Right kidney (tissue), 1 donor: Measurements from ENCODE around the gene MUS81.

Experiments used
- DNase-seq: peaks from one replicate; pipeline ENCODE4 v3.0.0-alpha.2; 2016

Gene MUS81

DNA sequence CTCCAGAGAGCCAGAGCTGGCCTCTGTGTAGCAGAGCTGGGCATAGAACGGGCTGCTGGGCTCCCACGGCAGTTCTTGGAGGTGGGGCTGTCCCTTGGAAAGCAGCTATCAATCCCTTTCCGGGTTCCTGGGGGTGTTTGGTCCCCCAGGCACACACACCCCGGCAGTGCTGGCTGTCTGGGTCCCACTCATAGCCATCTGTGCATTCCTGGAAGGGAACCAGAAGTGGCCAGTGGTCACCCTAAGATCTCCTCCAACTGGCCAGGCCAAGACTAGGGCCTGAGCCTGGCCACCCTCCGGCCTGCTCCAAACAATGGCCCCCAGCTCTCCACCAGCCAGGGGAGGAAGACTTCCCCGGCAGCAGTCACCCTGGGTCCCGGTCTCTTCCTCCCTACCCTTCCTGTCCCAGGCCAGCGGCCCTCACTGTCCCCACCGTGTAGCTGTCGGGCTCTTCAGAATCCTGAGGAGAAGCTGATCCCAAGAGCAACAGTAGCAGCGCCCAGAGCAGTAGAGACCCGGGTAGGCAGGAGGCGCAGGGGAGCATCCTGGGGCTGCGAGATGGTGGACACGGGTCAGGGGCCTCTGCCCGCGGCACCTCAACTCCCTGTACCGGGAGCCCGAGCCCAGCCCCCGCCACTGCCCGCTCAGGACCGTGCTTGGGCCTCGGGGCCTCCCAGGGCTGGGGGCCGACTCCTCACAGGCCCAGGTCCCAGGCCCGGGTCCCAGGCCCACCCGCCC lies 11.7 kb downstream of the MUS81 start:
- DNase-seq = peak; percentile 74

DNA sequence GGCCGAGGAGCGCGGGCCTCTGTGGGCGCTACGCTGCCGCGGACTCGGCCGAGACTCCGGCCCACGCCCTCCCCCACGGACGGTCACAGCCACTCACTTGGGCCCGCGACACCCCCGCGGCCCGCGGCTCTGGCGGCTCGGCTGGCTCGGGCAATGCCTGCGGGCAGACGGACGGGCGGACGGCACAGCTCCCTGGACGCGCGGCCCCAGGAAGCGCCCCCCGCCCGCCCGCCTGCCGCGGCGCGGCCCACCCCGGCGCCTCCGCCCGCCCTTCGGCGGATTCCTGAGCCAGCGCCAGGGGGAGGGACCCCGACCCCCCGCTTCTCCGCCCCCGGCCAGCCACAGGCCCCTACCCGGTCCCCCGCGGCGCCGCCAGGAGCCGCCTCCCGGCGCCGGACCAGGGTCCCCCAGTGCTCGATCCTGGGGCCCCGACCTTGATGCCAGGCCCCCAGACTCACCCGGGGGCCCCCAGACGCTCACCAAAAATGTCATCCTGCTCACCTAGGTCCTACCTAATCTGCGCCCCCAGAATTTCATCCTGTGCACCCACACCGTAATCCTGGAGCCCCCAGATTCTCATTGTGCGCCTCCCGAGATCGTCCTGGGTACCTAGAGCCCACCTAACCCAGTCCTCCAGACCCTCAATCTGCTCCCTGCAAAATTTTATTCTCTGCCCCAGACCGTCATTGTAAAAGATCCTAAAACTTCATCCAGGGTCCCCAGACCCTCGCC lies 12.5 kb downstream of the MUS81 start, which contains the start of gene EFEMP2:
Gene EFEMP2, minus strand, starts transcription at position 215 of the 732 bp plus-strand sequence. CDS start 446 bp downstream, outside the sequence.
- DNase-seq = no peak

DNA sequence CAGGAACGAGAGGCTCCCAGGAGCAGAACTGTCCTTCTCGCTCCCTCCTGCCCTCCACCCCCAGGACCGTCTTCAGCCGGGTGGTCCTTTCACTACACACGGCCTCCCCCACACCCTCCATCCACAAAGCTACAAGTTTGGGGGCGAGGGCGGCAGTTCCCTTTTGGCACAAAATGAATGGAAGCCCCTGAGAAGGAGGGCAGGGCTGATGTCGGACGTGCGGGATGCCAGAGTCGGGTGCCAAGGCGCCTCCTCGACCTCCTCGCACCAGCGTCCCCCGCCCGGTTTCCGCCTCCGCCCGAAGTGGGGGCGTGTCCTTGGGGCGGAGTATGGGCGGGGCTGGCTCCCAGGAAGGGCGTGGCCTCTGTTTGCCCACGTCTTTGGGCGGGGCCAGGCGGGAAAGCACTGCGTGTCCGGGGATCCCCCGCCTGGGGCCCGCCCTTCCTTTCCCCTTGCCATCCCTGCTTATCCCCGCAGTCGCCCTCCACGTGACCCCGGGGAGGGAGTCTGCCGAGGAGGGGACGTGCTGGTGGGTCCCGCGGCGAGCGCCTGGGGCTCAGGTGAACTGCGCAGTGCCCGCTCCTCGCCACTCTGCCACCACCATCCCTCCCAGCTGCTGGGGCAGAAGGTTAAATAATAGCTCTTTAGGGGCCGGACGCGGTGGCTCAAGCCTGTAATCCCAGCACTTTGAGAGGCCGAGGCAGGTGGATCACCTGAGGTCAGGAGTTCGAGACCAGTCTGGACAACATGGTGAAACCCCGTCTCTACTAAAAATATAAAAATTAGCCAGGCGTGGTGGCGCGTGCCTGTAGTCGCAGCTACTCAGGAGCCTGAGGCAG lies 13.3 kb downstream of the MUS81 start:
- DNase-seq = peak; percentile 94

DNA sequence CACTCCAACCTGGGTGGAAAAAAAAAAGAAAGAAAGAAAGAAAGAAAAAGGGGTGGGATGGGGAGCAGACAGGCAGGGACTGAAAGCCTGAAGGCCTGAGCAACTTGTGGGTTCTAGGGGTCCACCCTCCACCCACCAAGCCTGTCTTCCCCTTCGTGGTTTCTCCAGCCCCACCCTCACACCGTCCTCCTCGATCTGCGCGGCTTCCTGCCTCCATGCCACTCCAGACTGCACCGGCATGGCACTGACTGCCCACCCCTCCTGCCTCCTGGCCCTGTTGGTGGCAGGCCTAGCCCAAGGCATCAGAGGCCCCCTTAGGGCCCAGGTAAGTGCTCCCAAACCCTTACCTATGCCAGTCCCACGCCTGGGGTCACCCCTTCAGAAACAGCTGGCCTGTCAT lies 19.4 kb downstream of the MUS81 start, which contains the start of gene CTSW:
Gene CTSW, plus strand, starts transcription at position 221 of the 400 bp plus-strand sequence. Its CDS starts 18 bp downstream, at position 239.
- no peak for DNase-seq

DNA sequence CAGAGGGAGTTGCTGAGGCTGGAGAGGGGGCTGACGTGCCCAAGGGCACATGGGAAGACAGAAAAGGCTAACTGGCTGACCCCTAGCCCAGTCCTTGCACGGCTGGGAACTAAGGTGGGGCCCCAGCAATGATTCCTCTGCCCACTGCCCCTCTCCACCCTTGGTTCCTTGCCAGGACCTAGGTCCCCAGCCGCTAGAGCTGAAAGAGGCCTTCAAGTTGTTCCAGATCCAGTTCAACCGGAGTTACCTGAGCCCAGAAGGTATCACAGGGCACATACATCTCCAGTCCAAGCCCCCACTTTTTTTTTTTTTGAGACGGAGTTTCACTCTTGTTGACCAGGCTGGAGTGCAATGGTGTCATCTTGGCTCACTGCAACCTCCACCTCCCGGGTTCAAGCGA lies 19.8 kb downstream of the MUS81 start:
- no peak for DNase-seq

DNA sequence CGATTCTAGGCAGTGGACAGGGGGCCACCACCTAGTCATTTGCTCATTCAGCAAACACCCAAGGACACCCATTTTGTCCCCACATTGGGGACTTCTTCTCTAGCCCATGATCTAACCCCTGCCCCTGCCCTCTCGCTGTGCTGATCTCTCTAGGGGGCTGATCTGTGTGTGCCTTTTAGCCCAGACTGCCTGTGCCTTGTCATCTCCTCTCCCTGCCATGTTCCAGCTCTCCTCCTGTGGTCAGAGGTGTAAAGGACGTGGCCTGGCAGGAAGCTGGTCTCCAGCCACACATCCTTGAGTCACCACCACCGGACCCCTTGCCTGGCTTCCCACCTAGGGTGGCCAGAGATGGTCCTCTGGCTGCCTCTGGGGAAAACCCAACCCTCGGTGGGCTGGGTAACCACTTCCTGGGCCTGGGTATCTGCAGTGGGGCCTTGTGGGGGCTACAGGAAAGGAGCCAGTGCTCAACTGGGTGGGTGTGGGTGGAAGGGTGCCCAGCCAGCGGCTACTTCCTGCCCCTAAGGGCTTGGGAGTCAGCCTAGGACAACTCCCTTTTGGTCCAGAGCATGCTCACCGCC lies 20.7 kb downstream of the MUS81 start:
- DNase-seq = no peak

DNA sequence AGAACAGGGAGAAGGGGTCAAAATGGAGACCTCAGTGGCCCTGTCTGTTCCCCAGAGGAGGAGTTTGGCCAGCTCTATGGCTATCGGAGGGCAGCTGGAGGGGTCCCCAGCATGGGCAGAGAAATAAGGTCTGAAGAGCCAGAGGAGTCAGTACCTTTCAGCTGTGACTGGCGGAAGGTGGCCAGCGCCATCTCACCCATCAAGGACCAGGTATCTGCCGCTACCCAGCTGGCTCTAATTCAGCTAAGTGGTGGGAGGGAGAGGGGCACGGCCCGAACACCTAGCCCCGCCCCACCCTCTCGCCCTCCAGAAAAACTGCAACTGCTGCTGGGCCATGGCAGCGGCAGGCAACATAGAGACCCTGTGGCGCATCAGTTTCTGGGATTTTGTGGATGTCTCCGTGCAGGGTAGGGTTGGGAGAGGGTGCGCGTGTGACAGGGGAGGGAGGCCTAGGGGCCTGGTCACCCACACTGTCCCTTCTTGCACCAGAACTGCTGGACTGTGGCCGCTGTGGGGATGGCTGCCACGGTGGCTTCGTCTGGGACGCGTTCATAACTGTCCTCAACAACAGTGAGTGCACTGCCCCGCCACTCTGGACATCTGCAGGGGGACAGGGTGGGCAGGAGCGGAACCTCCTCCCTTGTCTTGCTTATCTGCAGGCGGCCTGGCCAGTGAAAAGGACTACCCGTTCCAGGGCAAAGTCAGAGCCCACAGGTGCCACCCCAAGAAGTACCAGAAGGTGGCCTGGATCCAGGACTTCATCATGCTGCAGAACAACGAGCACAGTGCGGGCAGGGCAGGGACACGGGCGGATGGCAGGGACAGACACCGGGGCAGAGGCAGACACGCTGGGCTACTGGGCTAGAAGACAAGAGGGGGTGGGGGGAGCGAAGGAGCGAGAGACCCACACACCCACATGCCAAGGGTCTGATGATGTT lies 22.2 kb downstream of the MUS81 start:
- no peak for DNase-seq

DNA sequence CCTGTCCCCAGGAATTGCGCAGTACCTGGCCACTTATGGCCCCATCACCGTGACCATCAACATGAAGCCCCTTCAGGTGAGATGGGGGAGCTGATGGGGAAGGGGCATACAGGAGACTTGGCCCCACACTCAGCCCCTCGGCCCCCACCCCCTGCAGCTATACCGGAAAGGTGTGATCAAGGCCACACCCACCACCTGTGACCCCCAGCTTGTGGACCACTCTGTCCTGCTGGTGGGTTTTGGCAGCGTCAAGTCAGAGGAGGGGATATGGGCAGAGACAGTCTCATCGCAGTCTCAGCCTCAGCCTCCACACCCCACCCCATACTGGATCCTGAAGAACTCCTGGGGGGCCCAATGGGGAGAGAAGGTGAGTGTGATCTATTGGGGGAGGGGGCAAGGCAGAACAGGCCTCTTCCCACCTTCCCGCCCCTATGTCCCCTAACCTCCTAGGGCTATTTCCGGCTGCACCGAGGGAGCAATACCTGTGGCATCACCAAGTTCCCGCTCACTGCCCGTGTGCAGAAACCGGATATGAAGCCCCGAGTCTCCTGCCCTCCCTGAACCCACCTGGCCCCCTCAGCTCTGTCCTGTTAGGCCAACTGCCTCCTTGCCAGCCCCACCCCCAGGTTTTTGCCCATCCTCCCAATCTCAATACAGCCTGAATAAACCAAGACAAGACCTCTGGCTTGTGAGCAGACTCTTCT lies 23.0 kb downstream of the MUS81 start:
- DNase-seq = no peak

DNA sequence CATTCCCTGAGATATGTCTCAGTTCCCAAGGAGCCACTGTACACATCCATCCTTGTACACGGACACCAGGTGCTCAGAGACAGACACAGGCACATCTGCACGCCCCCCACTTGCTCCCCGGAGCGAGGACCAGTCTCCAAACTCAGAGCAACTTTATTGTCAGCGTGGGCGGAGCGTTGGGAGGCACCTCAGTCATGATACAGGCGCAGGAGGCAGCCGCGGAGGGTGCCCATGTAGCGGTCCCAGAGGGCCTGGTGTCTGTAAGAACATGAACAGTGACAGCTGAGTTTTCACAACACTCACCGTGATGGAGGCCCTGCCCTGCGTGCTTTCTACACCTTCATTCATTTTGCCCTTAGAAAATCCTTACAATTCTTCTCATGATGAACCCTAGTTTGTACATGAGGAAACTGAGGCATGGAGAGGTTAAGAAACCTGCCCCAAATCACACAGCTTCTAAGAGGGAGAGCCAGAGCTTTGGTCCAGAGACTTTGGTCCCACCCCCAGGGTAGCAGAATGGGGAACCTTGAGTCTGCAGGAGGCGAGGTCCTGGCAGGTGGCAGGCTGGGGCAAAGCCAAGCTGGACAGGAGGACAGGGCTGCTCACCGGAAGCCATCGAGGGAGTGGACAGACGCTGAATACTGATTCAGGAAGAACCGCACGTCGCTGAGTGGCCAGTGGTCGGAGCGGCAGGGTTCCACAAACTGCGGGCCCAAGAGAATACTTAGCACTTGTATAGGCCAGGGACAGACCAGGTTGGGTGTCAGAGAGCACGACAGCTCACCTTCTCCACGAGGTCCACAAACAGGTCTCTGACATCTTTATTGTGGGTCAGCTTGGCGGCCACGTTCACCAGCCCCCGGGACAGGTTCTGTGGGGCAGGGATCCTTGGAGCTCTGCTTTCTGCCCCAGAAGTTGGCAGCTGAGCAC lies 23.8 kb downstream of the MUS81 start:
- no peak for DNase-seq

DNA sequence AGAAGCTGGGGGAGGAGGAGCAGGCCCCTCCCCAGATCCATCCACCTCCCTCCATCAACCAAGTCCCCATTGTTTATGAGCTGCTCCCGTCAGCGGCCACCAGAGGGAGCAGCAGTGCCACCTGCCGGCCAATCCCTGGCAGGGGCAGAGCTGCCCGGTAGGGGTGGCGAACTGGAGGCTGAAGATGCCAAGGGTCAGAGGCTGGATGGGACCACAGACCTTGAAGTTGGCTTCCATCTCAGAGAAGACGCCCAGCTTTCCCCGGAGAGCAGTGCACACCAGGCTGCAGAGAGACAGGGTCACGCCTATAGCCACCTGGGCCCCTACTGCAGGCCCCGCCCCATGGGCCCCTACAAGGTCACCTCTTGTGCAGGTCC lies 24.5 kb downstream of the MUS81 start:
- DNase-seq = peak; percentile 59

DNA sequence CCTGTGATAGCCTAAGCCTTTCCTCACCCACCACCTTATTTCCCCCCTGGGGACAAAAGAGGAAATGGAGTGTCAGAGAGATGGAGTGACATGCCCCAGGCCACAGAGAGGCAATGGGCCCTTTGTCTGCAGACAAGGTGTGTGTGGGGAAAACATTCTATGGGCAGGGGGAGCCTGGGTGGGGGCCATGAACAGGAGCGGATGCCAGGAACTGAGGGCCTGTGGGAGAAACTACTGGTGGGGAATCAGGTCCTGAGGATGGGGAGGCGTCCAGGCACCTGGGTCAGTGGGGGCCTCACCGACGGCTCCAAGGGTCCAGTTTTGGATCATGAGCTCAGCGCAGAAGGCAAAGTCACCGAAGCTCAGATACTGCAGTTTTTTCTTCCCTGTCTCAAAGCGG lies 25.0 kb downstream of the MUS81 start:
- no peak for DNase-seq

DNA sequence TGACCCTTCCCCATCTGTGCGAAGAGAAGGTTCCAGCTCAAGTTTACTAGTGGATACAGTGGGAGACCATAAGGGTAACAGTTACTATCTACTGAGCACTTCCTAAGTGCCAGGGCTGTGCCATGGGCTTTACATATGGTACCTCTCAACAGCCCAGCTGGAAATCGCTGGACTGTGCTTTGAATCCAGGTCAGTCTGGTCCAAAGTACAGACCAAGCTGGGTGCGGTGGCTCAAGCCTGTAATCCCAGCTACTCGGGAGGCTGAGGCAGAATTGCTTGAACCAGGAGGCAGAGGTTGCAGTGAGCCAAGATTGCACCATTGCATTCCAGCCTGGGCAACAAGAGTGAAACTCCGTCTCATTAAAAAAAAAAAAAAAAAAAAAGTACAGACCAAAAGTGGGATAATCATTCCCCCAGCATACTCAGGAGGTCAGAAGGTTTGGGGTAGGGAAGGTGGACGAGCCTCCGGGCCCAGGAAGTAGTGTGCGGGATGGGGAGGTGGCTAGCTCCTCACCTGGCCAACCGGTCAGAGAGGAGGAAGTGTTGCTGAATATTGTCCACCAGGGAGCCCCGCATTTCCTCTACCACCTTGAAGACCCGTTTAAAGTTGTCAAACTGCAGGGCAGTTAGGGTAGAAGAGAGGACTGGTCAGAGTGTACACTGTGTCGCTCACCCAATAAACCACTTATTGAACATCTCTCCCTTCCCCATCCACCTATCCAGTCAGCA lies 25.7 kb downstream of the MUS81 start:
- no peak for DNase-seq

DNA sequence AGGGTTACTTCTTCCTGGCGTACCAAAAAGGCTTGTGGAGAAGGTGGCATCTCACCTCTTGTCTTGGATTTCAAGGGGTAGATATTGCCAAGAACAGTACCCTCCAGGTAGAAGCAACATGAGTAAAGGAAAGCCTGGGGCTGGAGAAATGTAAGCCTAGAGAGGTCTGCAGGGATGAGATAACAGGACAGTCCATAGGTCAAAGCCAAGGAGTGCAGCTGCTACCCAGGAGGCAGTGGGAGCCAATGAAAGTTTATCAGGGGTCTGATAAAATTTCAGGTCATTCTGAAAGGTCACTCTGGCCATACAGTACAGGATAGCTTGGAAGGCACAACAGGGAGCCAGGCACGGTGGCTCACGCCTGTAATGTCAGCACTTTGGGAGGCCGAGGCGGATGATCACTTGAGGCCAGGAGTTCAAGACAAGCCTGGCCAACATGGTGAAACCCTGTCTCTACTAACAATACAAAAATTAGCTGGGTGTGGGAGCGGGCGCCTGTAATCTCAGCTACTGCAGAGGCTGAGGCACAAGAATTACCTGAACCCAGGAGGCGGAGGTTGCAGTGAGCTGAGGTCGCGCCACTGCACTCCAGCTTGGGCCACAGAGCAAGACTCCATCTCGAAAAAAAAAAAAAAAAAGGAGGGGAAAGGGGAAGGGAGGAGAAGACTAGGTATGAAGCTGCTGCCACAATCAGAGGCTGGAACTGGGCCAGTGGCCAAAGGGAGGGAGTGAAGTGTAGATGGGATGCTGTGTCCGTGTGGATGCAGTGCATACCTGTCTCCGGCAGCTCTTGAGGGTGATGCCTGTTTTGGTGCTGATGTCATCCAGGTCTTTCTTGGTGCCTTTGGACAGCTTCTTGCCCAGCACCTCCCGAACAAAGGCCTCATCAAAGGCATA lies 26.8 kb downstream of the MUS81 start:
- DNase-seq = no peak

DNA sequence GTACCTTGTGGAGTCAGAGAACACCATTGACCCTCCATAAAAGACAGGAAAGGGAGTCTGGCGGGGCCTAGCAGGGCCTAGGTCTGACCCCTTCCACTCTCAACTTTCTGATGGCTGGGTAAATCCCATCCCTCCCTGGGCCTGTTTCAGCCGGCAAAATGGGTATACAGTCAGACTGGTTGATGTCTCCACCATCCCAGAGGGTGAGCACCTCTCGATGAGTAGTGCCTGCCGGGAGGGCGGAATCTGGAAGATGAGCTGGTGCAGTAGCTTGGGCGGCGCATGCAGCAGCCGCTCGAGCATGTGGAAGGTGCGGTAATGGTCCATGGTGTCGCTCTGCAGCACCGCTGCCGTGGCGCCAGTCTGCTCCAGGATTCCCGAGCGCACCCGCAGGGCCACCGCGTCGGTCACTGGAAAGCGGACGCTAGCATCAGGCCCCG lies 27.5 kb downstream of the MUS81 start:
- no peak for DNase-seq

DNA sequence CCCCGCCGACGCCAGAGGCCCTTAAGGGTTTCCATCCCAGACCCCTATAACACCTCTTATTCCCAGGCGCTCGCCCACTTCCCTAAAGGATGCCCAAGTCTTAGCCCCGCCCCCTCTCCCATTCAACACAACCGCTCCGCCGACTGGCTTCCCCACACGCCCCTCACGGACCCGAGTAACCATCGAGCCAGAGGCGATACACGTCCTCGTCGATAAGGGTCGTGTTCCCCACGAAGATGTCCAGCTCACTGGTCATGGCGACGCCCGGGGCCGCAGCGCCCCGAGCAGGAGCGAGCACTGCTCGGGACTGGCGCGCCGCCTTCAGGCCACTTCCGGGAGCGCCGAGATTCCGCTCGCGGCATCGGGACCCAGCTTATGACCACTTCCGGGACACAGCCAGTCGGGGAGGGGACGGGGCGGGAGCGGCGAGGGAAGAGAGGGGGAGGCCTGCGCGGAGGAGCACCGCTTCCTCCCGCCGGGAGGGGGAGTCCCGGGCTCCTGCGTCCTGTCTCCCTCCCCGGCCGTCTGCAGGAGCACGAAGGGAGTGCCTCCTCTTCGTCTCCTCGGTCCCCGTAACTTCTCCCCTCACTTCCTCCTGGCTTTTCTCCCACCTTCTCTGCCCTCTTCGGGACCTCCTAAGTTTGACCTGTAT lies 28.1 kb downstream of the MUS81 start, which contains the start of gene FIBP:
Gene FIBP, minus strand, starts transcription at position 309 of the 652 bp plus-strand sequence. Its CDS starts 53 bp downstream, at position 256.
- peak; percentile 95 for DNase-seq

DNA sequence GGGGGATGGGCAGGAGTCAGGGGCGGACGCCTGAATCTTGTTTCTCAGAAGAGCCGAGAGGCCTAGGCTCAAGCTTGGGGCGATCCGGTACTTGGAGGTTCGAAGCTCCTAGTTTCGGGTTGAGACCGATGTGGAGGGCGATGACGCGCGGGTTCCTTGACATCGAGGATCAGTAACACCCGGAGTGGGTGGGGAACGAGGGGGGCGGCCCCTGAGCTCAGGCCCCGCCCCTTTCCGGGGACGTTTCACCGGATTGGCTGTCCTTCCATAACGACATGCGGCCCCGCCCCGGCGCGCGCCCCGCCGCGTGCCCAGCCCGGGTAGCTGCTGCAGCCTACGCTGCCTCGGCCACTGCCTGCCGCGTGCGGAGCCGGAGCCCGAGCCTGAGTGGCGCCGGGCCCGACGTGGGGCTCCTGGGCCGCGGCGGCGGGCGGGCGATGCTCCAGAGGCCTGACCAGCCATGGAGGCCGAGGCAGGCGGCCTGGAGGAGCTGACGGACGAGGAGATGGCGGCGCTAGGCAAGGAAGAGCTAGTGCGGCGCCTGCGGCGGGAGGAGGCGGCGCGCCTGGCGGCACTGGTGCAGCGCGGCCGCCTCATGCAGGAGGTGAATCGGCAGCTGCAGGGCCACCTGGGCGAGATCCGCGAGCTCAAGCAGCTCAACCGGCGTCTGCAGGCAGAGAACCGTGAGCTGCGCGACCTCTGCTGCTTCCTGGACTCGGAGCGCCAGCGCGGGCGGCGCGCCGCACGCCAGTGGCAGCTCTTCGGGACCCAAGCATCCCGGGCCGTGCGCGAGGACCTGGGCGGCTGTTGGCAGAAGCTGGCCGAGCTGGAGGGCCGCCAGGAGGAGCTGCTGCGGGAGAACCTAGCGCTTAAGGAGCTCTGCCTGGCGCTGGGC lies 30.3 kb downstream of the MUS81 start, which contains the start of gene CCDC85B:
Gene CCDC85B, plus strand, starts transcription at position 350 of the 895 bp plus-strand sequence. Its CDS starts 111 bp downstream, at position 461.
- DNase-seq = peak; percentile 99
